GM12891 (cell line): Measurements from ENCODE around the gene PIWIL4.

Experiments used
- PAX5 ChIP-seq: IDR thresholded peaks from 2 replicates; pipeline ENCODE4 v1.6.1; 2011; ENCODE audit warnings: low read length, moderate library complexity, mild to moderate bottlenecking; ENCODE audit not compliant: insufficient read depth, severe bottlenecking
- POLR2A ChIP-seq: IDR thresholded peaks from 2 replicates; pipeline ENCODE4 v1.6.1; 2011; ENCODE audit warnings: low read depth, low read length, control low read depth
- POLR2AphosphoS5 ChIP-seq: IDR thresholded peaks from 2 replicates; pipeline ENCODE4 v1.6.1; 2011; ENCODE audit warnings: low read depth, low read length, control low read depth
- SPI1 ChIP-seq: IDR thresholded peaks from 2 replicates; pipeline ENCODE4 v1.6.1; 2011; ENCODE audit warnings: low read depth, low read length, control low read depth
- TAF1 ChIP-seq: IDR thresholded peaks from 2 replicates; pipeline ENCODE4 v1.6.1; 2011; ENCODE audit warnings: low read depth, low read length, control low read depth

GRCh38 chr11:94655956-94656355 lies 88.8 kb downstream of the PIWIL4 start:
- TF ChIP-seq TAF1 (no peak), POLR2AphosphoS5 (no peak), SPI1 (no peak), POLR2A (no peak), PAX5 (no peak)
